Activated CD4-positive, alpha-beta memory T cell treated with anti-CD3 and anti-CD28 coated beads for 36 hours (primary cell): ENCODE results near the gene HSCB. TPM values are rescaled to one million over a fixed set of nuclear protein-coding genes. Genes with fewer than 3 reads are reported as not detected.
"Not testable (repeated sequence)": the region's sequence is repeated elsewhere in the genome, so short reads cannot be mapped to it uniquely, and the experiment has no call there.

Experiments used
- CTCF ChIA-PET: fragments of 350-600 bp; sonication (Branson Sonifier 250); formaldehyde crosslinking; loops from one replicate; lab custom pipeline; 2021; ENCODE audit warnings: antibody characterized with exemption, inconsistent platforms; lab: Charles Lee
- POLR2A ChIA-PET: fragments of 350-600 bp; sonication (Branson Sonifier 250); formaldehyde crosslinking; loops from one replicate; lab custom pipeline; 2021; ENCODE audit warnings: antibody characterized with exemption; lab: Charles Lee
- DNase-seq: peaks from one replicate; pipeline ENCODE4 v3.0.0-alpha.2; 2020
- H3K27ac Mint-ChIP-seq: one replicate; pipeline ENCODE4 v1.8.0; 2021; ENCODE audit warnings: mixed read lengths
- H3K27me3 Mint-ChIP-seq: one replicate; pipeline ENCODE4 v1.8.0; 2021; ENCODE audit warnings: mixed read lengths
- H3K36me3 Mint-ChIP-seq: one replicate; pipeline ENCODE4 v1.8.0; 2021; ENCODE audit warnings: mixed read lengths
- H3K4me1 Mint-ChIP-seq: one replicate; pipeline ENCODE4 v1.8.0; 2021; ENCODE audit warnings: low read depth, mixed read lengths
- H3K4me3 Mint-ChIP-seq: one replicate; pipeline ENCODE4 v1.8.0; 2021; ENCODE audit warnings: mild to moderate bottlenecking, mixed read lengths
- H3K9me3 Mint-ChIP-seq: one replicate; pipeline ENCODE4 v1.8.0; 2021; ENCODE audit warnings: mixed read lengths
- intact Hi-C: fragments of 100-400 bp; cut with micrococcal nuclease; formaldehyde crosslinking; loops from one replicate; pipeline ENCODE4 v1.15.1; 2023
- total RNA-seq, 2 experiments: library from RNA; stranded (reverse); gene quantifications; one replicate each; pipeline ENCODE4 v1.2.3, GENCODE V29; 2021

Gene HSCB
- total RNA-seq, 2 experiments from 2014 or later, result 16.5 to 18.1 TPM

DNA sequence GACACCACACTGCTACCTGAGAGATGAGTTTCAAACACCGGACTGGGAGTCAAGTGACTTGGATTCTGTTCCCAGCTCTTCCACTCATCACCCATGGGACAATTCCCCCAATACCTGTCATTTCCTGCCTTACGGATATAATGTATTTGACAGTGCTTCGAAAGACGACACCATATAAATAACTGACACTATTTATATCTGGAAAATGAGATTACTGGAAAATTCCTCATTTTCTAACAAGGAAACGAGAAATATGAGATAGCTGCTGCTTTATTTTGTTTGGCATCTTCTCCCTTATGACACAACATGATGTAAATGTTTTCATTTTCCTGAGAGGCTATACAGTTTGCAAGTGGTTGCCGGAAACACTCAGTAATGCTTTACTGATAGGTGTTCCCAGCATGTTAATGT lies 8.6 kb downstream of the HSCB start:
- peaks cover 33% of the 10 kb centered on the region for H3K36me3 Mint-ChIP-seq
- H3K9me3 Mint-ChIP-seq, result no peaks in the 10 kb centered on the region
- intact Hi-C loops, result no loop called here
- POLR2A ChIA-PET, result no interaction called here
- H3K27ac Mint-ChIP-seq, result no peak overlapping the region
- CTCF ChIA-PET, result interaction anchor here (0.7 kb wide), 1 partner anchor 14 kb away, joined by 3 read pairs; no protein-coding TSS in a partner anchor
- no peaks in the 10 kb centered on the region for H3K4me1 Mint-ChIP-seq
- H3K4me3 Mint-ChIP-seq, result no peak overlapping the region
- no peaks in the 10 kb centered on the region for H3K27me3 Mint-ChIP-seq
- DNase-seq, result no peak

GRCh38 chr22:28754512-28754911 lies 12.7 kb downstream of the HSCB start:
- CTCF ChIA-PET, H3K4me1 Mint-ChIP-seq, H3K4me3 Mint-ChIP-seq, DNase-seq, H3K27ac Mint-ChIP-seq, H3K27me3 Mint-ChIP-seq, intact Hi-C loops, H3K9me3 Mint-ChIP-seq: not testable (repeated sequence)
- peaks cover 13% of the 10 kb centered on the region for H3K36me3 Mint-ChIP-seq
- POLR2A ChIA-PET, result interaction anchor here (1.0 kb wide), 1 partner anchor 11 kb away, joined by 3 read pairs; no protein-coding TSS in a partner anchor

DNA sequence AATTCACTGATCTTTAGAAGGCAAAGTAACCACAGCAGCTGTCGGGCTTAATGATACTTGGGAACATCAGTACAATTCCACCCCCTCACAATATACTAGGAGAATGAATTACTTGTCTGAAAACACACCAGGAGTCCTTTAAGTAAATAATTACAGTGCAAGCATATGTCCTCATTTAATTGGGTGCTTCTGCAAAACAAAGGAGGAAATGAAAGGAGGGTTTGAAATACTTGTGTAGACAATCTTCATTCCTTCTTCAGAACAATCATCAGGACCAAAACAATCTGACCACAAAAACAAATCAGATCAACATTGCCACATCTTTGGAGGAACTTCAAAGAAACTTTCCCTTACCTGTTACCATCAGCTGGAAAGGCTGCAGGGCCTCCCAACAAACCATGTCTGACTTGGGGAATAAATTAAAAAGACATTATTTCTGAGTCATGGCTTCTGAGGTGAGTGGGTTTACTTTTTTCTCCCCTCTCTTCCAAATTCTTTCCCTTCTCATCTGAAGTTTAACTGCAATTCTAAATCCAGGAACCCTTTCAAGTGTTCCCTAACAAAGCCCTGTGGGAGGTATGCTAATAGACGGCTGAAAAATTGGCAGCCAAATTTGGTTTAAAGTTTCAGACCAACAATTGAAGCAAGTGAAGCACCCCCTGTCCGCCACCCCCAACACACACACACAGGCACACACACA lies 18.2 kb downstream of the HSCB start:
- Mint-ChIP-seq H3K9me3 (no peaks in the 10 kb centered on the region), H3K27me3 (no peaks in the 10 kb centered on the region), H3K27ac (no peak overlapping the region), H3K4me1 (no peaks in the 10 kb centered on the region), H3K4me3 (no peak overlapping the region), H3K36me3 (no peaks in the 10 kb centered on the region)
- no peak for DNase-seq
- ChIA-PET POLR2A (no interaction called here), CTCF (no interaction called here)
- intact Hi-C loops, result no loop called here

GRCh38 chr22:28761449-28761755 lies 19.6 kb downstream of the HSCB start:
- H3K27me3 Mint-ChIP-seq, result no peaks in the 10 kb centered on the region
- no peak overlapping the region for H3K27ac Mint-ChIP-seq
- H3K4me1 Mint-ChIP-seq, result no peaks in the 10 kb centered on the region
- H3K9me3 Mint-ChIP-seq, result no peaks in the 10 kb centered on the region
- H3K4me3 Mint-ChIP-seq, result no peak overlapping the region
- intact Hi-C loops, result no loop called here
- H3K36me3 Mint-ChIP-seq, result no peaks in the 10 kb centered on the region
- ChIA-PET CTCF (no interaction called here), POLR2A (interaction anchor here (1.0 kb wide), 1 partner anchor 39 kb away, joined by 3 read pairs; the partner anchor contains the start of gene XBP1)
- DNase-seq, result no peak

GRCh38 chr22:28762000-28762399 lies 20.2 kb downstream of the HSCB start:
- H3K4me1 Mint-ChIP-seq, DNase-seq, H3K4me3 Mint-ChIP-seq, CTCF ChIA-PET, intact Hi-C loops, H3K9me3 Mint-ChIP-seq, H3K27me3 Mint-ChIP-seq, H3K27ac Mint-ChIP-seq, H3K36me3 Mint-ChIP-seq: not testable (repeated sequence)
- POLR2A ChIA-PET, result interaction anchor here (1.0 kb wide), 1 partner anchor 38 kb away, joined by 3 read pairs; the partner anchor contains the start of gene XBP1

GRCh38 chr22:28766628-28767027 lies 24.8 kb downstream of the HSCB start:
- Mint-ChIP-seq H3K4me1 (no peaks in the 10 kb centered on the region), H3K27ac (no peak overlapping the region), H3K36me3 (no peaks in the 10 kb centered on the region), H3K9me3 (peaks cover 5% of the 10 kb centered on the region), H3K4me3 (no peak overlapping the region), H3K27me3 (no peaks in the 10 kb centered on the region)
- no peak for DNase-seq
- ChIA-PET CTCF (no interaction called here), POLR2A (no interaction called here)
- intact Hi-C loops, result no loop called here

DNA sequence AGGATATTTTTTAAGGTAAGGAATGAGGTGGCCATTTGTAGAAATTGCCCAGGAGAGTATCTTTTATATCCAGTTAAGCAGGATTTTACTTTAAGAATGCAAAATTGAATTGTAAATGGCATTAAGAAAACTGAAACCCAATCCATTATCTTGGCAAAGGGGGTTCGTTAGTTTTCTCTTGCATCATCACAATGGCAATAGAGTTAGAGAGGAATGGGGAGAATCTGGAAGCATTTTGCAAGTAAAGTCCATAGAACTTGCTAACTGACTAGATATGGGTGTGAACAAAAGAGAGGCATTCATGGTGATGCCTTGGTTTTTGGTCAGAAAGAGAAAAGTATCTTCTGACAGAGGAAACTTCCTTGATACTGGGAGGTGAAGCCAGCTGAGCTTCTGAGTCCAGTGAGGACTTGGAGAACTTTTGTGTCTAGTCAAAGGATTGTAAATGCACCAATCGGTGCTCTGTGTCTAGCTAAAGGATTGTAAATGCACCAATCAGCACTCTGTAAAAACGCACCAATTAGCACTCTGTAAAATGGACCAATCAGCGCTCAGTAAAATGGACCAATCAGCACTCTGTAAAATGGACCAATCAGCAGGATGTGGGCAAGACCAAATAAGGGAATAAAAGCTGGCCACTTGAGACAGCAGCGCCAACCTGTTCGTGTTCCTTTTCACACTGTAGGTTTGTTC lies 27.0 kb downstream of the HSCB start:
- Mint-ChIP-seq H3K27me3 (no peaks in the 10 kb centered on the region), H3K27ac (no peak overlapping the region), H3K36me3 (peaks cover 5% of the 10 kb centered on the region), H3K4me3 (no peak overlapping the region), H3K4me1 (peaks cover 6% of the 10 kb centered on the region), H3K9me3 (peaks cover 5% of the 10 kb centered on the region)
- intact Hi-C loops, result no loop called here
- no peak for DNase-seq
- ChIA-PET POLR2A (interaction anchor here (1.4 kb wide), 1 partner anchor 32 kb away, joined by 4 read pairs; the partner anchor contains the start of gene XBP1), CTCF (interaction anchor here (1.0 kb wide), 1 partner anchor 22 kb away, joined by 3 read pairs; no protein-coding TSS in a partner anchor)

- peaks cover 7% of the 10 kb centered on the region for H3K36me3 Mint-ChIP-seq
These were observed 27.7 kb downstream of the HSCB start for GRCh38 chr22:28769394-28770085.

DNA sequence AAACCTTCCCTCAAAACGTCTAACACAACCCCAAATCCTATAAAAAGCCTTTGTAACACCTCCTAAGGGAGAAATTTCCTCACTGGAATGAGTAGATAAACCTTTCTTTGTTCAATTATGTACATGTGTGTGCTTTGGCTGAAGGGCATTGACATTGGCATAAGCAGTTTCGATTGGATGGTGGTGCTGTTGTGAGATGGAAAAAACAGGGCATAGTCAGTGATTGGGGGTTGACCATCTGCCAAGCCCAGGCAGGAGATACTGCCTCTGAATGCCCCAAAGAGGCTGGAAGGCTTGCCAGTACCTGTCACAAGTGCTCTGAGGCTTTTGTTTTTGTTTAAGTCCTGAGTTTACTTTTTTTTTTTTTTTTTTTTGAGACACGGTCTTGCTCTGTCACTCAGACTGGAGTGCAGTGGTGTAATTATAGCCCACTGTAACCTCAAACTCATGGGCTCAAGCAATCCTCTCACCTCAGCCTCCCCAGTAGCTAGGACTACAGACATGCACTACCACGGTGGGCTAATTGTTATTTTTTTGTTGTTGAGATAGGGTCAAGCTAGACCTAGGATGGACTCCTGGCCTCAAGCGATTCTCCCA lies 29.5 kb downstream of the HSCB start:
- no peaks in the 10 kb centered on the region for H3K27me3 Mint-ChIP-seq
- intact Hi-C loops, result no loop called here
- ChIA-PET POLR2A (interaction anchor here (1.2 to 3.1 kb wide), 3 partner anchors 29 to 41 kb away, joined by 3 to 70 read pairs (median 5); partner anchors contain the start of gene XBP1), CTCF (no interaction called here)
- peaks cover 20% of the 10 kb centered on the region for H3K4me1 Mint-ChIP-seq
- H3K9me3 Mint-ChIP-seq, result peaks cover 5% of the 10 kb centered on the region
- no peak for DNase-seq
- H3K36me3 Mint-ChIP-seq, result peaks cover 20% of the 10 kb centered on the region
- no peak overlapping the region for H3K27ac Mint-ChIP-seq
- H3K4me3 Mint-ChIP-seq, result no peak overlapping the region

More at GRCh38 chr22:28769394-28770085, 27.7 kb downstream of the HSCB start:
- peaks cover 5% of the 10 kb centered on the region for H3K9me3 Mint-ChIP-seq
- DNase-seq, result no peak
- CTCF ChIA-PET, result interaction anchor here (1.0 kb wide), 1 partner anchor 22 kb away, joined by 3 read pairs; no protein-coding TSS in a partner anchor
- intact Hi-C loops, result no loop called here
- no peaks in the 10 kb centered on the region for H3K27me3 Mint-ChIP-seq
- H3K4me1 Mint-ChIP-seq, result peaks cover 7% of the 10 kb centered on the region
- no peak overlapping the region for H3K4me3 Mint-ChIP-seq
- H3K27ac Mint-ChIP-seq, result no peak overlapping the region
- POLR2A ChIA-PET, result interaction anchor here (1.4 kb wide), 1 partner anchor 31 kb away, joined by 4 read pairs; the partner anchor contains the start of gene XBP1

- H3K27ac Mint-ChIP-seq, result peak within 1 kb of the TSS; percentile 97
- H3K9me3 Mint-ChIP-seq, result peaks cover 5% of the 10 kb centered on the region
- no peaks in the 10 kb centered on the region for H3K27me3 Mint-ChIP-seq
- DNase-seq, result peak; percentile 96
- intact Hi-C loops, result loop anchor here (1.0 to 2.0 kb wide), 8 partner anchors 19 to 394 kb away; partner anchors contain the start of gene HSCB
- peak within 1 kb of the TSS; percentile 98 for H3K4me3 Mint-ChIP-seq
- CTCF ChIA-PET, result interaction anchor here (1.0 to 2.1 kb wide), 6 partner anchors 10 to 57 kb away, joined by 3 to 36 read pairs (median 4); partner anchors contain the start of genes CHEK2 and XBP1
- POLR2A ChIA-PET, result interaction anchor here (0.6 to 3.1 kb wide), 7 partner anchors 22 to 39 kb away, joined by 3 to 70 read pairs (median 4); partner anchors contain the start of genes CHEK2, HSCB and XBP1
- H3K36me3 Mint-ChIP-seq, result peaks cover 20% of the 10 kb centered on the region
- H3K4me1 Mint-ChIP-seq, result peaks cover 24% of the 10 kb centered on the region
These were observed 31.0 kb downstream of the HSCB start, which contains the start of gene CCDC117 for GRCh38 chr22:28772633-28773460. Gene CCDC117, plus strand, starts transcription at chr22:28772695. Its CDS starts 155 bp downstream, at chr22:28772850.
